ENCODE results near the gene RALGAPA2.

The RALGAPA2 gene

GRCh38 chr20:20395903-20396568 lies 316.4 kb downstream of the RALGAPA2 start:
- DNase-seq = no peak

- DNase-seq = no peak
These were observed 317.4 kb downstream of the RALGAPA2 start for GRCh38 chr20:20395087-20395486.

- DNase-seq = no peak
These were observed 319.0 kb downstream of the RALGAPA2 start for GRCh38 chr20:20393207-20394120.

DNA sequence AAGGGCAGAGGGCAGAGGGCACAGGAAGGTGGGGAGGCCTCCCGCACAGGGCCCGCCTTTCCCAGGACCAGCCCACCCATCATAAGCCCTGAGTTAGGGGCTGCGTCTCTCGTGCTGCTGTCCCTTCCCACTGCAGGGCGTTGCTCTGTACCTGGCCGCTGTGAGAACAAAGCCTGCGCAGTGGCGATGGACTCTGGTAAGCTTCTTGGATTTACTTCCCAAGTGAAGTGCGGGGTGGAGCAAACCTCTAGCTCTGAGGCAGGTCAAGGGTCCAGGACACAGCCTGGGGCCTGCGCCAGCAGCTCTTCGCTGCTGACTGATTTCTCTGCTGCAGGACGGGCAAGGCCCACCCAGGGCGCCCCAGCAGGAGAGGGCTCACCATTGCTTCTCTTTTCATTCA lies 320.7 kb downstream of the RALGAPA2 start:
- no peak for DNase-seq

- no peak for DNase-seq
These were observed 321.3 kb downstream of the RALGAPA2 start for GRCh38 chr20:20391115-20391514.

DNA sequence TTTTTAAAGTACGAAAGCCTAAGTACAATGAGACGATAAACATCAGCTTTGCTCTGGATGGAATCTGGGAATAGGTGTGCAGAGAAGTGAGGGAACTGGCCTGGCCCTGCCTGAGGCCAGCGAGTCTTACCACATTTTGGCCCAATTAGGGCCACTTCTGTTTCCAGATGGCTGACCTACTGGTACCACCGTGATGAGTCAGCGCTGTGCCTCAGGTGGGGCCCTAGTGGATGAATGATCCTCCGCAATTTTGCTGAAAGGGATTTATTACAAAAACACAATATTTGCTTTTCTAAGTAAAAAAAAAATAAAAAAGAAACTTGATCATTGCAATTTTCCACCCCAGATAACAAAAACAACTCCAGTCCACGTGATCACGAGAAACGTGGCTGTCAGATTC lies 322.1 kb downstream of the RALGAPA2 start:
- no peak for DNase-seq

DNA sequence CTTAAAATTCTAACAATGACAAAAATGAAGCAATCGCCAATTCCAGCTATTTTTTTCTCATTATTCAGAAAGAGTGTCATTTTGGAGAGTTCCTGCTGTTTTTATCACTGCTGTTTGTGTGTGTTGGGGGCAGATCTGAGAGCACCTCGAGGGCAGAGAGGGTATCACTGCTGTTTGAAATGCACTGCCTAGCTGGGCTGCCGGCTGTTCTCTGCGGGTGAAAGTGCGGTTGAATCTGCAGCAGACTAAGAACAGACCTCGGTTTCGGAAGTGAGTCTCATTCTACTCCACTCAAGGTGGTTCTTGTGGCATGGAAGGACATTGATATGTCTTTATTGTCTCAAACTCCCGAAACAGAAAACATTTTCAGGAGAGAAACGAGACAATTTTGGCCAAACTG lies 326.3 kb downstream of the RALGAPA2 start:
- no peak for DNase-seq

GRCh38 chr20:20375862-20376261 lies 336.6 kb downstream of the RALGAPA2 start:
- DNase-seq = no peak

GRCh38 chr20:20373091-20373571 lies 339.3 kb downstream of the RALGAPA2 start:
- no peak for DNase-seq

GRCh38 chr20:20371681-20372080 lies 340.8 kb downstream of the RALGAPA2 start:
- no peak for DNase-seq

DNA sequence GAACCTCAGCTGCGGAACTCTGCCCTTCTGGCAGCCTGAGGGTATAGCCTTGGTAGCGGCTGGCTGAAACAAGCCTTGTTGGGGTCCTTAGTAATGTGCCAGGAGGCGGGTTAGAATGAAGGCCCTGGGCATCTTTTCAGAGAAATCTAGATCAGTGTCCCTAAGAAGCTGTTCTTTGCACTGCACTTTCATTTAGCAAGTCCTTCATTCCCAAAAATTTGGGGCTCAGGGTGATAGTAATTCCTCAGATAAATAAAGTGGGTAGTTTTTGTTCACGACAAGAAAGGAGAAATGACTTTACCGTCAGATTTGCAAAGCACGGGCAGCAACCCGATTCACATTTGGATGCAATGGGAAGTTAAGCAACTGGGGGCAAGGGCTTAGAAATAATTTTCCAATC lies 341.4 kb downstream of the RALGAPA2 start:
- no peak for DNase-seq

GRCh38 chr20:20370094-20370575 lies 342.3 kb downstream of the RALGAPA2 start:
- DNase-seq = no peak

- DNase-seq = no peak
These were observed 343.0 kb downstream of the RALGAPA2 start for GRCh38 chr20:20369250-20370093.

DNA sequence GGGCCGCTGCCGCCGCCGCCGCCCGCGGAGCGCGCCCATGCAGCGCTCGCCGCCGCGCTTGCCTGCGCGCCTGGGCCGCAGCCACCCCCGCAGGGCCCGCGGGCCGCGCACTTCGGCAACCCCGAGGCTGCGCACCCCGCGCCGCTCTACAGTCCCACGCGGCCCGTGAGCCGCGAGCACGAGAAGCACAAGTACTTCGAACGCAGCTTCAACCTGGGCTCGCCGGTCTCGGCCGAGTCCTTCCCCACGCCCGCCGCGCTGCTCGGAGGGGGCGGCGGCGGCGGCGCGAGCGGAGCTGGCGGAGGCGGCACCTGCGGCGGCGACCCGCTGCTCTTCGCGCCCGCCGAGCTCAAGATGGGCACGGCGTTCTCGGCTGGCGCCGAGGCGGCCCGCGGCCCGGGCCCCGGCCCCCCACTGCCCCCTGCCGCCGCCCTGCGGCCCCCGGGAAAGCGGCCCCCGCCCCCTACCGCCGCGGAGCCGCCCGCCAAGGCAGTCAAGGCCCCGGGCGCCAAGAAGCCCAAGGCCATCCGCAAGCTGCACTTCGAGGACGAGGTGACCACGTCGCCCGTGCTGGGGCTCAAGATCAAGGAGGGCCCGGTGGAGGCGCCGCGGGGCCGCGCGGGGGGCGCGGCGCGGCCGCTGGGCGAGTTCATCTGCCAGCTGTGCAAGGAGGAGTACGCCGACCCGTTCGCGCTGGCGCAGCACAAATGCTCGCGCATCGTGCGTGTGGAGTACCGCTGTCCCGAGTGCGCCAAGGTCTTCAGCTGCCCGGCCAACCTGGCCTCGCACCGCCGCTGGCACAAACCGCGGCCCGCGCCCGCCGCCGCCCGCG lies 343.8 kb downstream of the RALGAPA2 start:
- no peak for DNase-seq

DNA sequence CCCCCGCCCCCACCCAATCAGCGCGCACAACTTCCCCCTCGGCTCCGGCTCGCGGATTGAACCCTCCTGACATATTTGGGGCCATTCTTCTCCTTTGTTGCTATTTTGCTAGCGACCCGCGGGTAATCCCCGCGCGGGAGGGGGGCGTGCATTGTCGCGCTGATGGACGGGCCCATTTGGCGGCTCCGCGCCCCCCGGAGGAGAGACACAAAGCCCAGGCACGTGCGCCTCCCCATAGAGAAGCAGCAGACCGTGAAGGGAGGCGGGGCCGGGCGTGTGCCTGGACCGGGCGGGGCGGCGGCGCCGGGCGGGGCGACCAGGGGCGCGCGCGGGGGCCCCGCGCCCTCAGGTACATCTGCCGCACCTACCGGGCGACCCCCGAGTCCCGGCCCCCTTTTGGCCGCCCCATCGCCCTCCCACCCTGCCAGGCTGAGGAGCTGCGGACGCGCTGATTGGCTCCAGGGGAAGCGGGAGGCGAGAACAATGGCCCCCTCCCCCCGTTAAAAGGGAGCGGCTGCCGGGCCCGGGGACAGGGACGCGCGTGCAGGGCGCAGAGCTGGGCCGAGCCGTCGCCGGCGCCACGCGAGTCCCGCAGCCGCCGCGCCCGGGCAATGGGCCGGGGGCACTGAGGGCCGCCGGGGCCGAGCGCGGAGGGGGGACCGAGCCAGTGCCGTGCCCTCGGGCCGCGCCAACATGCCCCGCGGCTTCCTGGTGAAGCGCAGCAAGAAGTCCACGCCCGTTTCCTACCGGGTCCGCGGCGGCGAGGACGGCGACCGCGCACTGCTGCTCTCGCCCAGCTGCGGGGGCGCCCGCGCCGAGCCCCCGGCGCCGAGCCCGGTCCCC lies 344.6 kb downstream of the RALGAPA2 start, which contains the start of gene INSM1:
Gene INSM1, plus strand, starts transcription at position 530 of the 843 bp plus-strand sequence. Its CDS starts 164 bp downstream, at position 694.
- DNase-seq = no peak

- no peak for DNase-seq
These were observed 345.4 kb downstream of the RALGAPA2 start for GRCh38 chr20:20366876-20367574.

GRCh38 chr20:20366551-20366875 lies 345.9 kb downstream of the RALGAPA2 start:
- no peak for DNase-seq

GRCh38 chr20:20365480-20366161 lies 346.8 kb downstream of the RALGAPA2 start:
- no peak for DNase-seq

GRCh38 chr20:20364593-20365479 lies 347.6 kb downstream of the RALGAPA2 start:
- DNase-seq = no peak
